HG02678 (cell line): Measurements from ENCODE around the gene RPS5.
"Not testable (repeated sequence)": the region's sequence is repeated elsewhere in the genome, so short reads cannot be mapped to it uniquely, and the experiment has no call there.

ENCODE experiments used
- ATAC-seq: cut with Tn5 transposase; IDR thresholded peaks from one replicate; pipeline ENCODE4 v1.9.1; 2021; ENCODE audit warnings: mild to moderate bottlenecking, moderate library complexity; ENCODE audit not compliant: unreplicated experiment

Gene RPS5

GRCh38 chr19:58386576-58387337 lies at the start of gene RPS5:
TSS of gene RPS5 (plus strand) at chr19:58387269. CDS start at chr19:58388138, 869 bp downstream.
- ATAC-seq, result peak; percentile 87

DNA sequence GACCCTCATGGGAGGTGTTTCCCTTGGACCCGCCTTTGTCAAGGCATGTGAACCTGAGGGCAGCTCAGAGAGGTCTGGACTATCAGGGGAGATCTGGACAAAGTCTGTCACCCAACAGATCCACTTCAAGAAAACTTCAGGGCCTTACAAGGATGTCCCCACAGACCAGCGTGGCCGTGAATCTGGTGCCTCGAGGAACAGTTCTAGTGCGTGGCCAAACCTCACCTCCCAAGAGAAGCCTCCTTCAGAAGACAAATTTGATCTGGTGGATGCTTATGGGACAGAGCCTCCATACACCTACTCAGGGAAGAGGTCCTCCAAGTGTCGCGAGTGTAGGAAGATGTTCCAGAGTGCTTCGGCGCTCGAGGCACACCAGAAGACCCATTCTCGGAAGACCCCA lies 48.7 kb upstream of the RPS5 start:
- ATAC-seq, result no peak

DNA sequence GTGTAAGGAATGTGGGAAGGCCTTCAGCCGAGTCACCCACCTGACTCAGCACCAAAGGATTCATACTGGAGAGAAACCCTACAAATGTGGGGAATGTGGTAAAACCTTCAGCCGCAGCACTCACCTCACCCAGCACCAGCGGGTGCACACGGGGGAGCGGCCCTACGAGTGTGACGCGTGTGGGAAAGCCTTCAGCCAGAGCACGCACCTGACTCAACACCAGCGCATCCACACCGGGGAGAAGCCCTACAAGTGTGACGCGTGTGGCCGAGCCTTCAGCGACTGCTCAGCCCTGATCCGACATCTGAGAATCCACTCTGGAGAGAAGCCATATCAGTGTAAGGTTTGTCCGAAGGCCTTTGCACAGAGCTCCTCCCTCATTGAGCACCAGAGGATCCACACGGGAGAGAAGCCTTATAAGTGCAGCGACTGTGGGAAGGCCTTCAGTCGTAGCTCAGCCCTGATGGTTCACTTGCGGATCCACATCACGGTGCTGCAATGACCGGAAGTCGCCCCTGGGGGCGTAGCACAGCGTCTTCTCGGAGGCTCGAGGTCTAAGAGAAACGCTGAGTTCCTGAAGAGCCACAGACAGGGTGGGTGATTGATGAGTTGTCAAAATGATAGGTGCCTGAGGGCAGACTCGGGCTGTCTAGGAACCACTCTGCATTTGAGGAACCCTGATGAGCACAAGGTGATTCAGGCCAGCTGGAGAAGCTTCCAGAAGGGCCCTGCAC lies 48.1 kb upstream of the RPS5 start:
- no peak for ATAC-seq

GRCh38 chr19:58345558-58345957 lies 41.5 kb upstream of the RPS5 start:
- ATAC-seq, result no peak

DNA sequence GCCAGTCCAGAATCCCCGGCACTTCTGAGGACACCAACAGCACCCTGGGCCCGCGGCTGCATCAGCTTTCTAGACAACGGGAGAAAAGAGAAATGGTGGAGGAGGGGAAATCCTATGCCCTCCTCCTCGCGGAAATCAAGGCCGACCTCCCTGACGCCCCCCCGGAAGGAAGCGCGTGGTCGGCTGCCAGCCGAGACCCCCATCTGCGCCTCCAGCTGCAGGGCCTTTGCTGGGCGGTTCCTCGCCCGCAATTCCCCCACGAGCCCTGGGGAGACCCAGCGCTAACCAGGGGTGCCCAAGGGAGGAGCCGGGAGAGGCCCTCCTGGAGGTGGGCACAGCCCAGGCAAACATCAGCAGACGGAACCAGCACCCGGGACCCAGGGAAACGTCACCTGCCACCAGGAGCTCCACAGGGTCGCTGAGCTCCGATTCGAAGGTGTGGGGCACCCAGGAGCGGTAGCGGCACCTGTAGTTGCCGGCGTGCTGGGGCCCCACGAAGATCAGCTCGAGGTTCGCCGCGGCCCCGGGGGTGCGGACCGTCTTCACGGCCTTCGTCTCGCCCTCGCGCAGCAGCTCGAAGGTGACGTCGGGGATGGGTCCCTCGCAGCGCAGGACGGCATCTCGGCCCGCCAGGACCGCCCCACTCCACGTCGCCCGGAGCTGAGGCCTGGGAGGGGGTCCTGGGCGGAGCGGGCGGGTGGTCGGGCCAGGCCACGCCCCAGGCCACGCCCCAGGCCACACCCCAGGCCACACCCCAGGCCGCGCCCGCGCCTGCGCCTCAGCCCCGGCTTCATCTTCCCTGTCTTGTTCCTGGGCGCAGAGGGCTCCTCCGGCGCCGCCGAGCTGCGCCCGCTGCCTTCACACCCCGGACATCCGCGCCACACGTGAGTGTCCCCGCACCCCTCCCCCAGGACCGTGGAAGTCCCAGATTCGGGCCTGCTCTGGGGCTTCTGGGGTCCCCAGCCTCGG lies 39.8 kb upstream of the RPS5 start:
- peak; percentile 93 for ATAC-seq

DNA sequence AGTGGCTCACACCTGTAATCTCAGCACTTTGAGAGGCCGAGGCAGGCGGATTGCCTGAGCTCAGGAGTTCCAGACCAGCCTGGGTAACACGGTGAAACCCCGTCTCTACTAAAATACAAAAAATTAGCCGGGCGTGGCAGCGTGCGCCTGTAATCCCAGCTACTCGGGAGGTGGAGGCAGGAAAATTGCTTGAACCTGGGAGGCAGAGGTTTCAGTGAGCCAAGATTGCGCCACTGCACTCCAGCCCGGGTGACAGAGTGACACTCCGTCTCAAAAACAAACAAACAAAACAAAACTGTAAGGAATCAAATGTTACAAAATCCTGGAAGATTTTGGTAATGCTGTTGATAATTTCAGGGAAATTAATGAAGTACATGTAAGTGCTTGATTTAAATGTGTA lies 39.0 kb upstream of the RPS5 start:
- ATAC-seq, result not testable (repeated sequence)

- no peak for ATAC-seq
These were observed 37.5 kb upstream of the RPS5 start for GRCh38 chr19:58349590-58349989.

DNA sequence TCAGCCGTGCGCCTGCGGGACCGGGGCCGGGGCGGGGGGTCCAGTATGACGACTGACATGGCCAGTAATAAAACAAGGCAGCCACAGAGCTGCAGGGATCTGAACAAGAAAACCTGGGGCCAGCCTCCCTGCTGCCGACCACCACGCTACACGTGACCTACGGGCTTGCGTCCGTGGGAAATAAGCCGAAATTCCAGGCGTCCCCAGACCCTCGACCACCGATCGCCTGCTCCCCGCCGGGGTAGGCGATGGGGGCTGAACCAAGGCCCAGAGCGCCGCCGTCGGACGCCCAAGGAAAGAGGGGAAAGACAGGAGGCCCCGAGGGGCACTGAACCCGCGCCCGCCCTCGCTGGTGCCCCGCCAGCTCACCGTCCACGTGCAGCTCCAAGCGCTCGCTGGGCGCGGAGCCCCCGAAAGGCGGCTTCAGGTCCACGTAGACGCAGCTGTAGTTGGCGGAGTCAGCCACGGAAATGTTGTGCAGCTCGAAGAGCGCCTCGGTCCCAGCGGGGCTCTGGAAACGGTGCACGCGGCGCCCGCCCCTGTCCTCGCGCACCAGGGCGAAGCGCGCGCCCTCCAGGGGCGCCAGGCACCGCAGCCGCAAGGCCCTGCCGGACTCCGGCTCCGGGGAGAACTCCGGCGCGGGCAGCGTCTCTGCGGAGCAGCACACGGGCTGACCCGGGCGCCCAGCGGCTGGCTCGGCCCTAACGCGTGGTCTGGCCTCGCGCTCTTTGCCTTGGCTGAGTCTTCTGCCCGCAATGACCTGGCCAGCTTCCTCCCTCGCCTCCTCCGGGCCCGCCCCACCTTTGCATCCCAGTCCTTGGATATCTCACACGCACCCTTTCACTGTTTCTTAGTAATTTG lies 36.8 kb upstream of the RPS5 start:
- no peak for ATAC-seq

DNA sequence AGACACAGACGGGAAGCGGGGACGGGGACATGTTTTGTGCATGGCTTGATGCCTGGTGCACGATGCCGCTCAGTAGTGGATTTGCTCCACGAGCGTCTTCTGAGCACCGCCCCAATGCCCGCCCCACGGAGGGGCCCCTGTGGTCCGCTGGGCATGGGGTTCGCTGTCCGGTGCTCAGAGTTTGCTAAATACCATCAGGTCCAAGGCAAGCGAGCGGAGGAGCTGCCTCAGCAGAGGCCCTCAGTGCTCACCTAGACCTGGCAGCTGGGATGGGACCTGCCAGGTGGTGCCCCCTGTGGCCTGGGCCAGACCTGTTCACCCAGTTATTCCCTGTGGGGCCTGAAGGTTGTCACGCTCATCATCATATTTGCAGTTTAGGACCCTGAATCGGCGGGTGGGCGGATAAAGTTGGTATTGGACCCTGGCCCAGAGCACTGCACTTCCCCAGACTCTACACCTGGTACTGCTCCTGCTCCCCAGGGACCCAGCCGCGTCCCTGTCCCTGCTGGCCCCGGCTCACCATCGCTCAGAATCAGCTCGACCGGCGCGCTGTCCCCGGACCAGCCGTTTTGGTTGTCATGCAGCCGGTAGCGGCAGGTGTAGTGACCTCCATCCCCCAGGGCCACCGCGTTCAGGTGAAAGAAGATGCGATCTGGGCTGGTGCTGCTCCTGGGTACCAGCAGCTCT lies 36.1 kb upstream of the RPS5 start:
- no peak for ATAC-seq

GRCh38 chr19:58351558-58351878 lies 35.6 kb upstream of the RPS5 start:
- ATAC-seq, result no peak

DNA sequence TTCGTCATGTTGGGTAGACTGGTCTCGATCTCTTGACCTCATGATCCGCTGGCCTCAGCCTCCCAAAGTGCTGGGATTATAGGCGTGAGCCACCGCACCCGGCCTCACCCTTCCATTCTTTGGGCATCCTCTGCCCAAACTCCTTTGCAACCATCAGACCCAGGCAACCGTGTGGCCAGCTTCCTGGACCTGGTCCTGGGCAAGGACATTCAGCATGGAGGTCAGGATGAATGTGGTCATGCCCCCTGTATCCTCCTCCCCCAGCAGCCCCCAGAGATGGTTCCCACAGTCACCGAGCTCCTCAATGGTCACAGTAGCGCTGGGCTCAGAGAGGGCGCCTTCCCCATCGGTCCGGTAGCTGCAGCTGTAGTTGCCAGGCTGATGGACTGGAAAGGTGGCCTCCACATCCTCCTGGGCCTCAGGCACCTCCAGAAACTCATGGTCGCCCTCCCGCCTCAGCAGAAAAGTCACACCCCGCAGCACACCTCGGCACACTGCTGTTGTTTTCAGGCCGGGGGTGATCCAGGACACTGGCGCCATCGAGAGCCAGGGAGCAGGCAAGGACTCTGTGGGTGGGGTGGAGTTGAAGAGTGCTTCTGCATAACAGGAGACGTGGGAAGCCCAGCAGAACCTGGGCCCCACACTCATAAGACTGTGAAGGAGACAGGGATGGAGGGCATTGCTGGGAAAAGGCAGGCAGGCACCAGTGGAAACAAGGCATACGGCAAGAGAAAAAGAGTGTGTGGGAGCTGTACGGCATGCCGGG lies 34.9 kb upstream of the RPS5 start:
- ATAC-seq, result no peak

DNA sequence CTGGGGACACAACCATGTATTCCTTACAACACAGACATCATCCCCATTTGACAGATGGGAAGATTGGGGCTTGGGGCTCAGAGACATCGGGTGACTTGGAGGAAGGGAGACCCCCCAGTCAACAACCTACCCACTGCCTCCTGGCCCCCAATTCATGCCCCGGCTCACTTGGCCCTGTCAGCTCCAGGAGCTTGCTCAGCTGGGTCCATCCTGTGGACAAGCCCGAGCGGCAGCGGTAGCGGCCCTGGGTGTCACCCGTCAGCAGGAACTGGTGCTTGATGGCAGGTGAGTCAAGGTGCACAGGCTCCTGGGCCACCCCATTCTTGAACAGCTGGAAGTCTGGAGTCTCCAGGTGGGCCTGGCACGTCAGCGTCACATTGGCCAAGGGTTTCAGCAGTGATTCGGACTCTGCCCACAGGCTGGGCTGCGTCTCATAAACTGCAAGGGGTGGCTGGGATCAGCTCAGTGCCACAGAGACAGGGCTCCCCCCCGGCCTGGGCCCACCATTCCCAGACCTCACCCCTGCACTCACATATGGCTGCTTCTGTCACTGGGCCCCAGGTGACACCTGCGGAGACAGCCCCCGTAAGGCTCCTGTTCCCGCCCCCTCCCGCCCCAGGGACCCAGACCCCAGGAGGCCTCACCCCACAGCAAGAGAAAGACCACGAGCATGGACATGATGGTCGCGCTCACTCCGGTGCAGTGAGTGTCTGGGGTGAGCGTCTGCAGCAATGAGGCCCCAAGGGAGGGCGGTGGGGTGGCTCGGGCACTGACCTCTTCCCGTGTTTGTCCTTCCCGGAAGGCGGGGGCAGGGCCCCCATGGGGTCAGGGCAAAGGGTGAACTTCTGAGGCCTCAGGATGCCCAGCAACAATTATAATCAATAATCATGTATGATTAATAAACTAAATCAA lies 34.1 kb upstream of the RPS5 start, which contains the start of gene A1BG:
Gene A1BG (minus strand): TSS at position 733 of the 912 bp plus-strand sequence. CDS start 55 bp downstream, at position 678.
- ATAC-seq, result no peak

DNA sequence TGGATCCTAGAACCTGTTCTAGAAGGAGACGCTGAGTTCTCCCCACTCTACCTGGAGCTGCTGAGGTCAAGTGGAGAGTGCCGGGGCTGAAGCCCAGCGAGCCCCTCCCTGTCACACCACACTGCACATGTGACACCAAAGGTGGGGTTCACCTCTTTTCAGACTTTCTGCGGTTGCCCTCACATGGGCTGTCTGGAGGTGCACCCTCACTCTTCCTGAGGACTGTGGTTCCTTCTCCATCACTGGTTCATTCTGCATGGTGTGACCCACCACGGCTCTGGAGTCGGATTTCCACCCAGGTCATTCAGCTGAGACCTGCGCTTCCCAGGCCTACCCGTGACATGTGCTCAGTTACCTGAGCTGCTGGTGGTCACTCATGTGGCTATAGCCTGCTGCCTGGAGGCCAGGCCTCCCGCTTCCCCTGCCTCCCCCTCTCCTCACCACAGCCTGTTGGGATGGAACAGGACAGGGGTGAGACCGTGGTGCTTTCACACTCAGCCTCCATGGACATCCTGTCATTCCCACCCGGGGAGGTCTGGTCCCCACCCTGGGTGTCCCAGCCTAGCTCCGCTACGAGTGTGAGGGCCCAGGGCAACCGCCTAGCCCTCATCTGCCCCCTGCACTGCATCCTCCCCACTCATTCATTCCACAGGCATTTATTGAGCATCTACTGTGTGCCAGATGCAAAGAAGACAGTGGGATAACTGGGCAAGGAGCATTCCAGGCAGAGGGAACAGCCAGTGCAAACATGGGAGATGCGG lies 33.2 kb upstream of the RPS5 start:
- no peak for ATAC-seq

DNA sequence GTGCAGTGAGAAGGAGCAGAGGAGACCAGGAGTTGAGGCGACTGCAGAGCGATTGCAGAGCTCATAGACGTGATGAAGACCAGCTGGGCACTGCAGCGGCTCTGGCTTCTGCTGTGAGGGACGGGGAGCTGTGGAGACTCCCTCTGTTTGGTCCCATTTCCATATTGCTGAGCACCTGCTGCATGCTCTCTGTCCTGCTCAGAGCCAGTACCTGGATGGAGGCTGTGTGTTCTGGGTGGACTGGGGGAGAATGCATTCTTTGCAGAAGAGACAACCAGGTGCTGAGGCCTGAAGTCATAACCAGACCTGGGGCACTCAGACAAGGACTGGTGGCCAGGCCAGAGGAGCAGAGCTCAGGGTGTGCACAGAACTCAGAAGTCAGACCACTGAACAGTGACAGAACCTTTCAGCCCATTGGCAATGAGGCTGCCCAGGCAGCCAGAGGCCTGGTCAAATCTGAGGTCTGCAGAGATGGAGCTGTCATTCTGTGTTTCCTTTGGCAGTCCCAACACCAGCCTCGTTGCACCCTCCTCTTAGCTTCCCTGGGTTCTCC lies 32.5 kb upstream of the RPS5 start:
- ATAC-seq, result no peak

DNA sequence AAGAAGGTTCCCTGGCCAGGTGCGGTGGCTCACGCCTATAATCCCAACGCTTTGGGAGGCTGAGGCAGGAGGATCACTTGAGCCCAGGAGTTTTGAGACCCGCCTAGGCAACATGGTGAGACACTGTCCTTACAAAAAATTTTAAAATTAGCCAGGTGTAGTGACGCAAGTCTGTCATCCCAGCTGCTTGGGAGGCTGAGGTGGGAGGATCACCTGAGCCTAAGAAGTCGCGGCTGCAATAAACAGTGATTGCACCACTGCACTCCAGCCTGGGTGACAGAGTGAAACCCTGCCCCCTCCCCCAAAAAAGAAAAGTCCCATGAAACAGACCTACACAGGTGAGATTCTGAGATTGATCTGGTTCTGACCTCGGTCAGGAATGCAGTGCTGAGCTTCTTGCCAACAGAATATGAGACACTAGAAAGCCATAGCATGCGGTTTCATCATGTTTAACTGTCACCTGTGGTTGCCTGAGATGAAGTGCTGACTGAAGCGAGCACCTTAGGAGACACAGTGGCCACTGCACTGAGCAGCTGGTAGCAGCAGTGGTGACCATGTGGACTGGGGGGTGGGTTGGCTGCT lies 31.8 kb upstream of the RPS5 start:
- no peak for ATAC-seq

GRCh38 chr19:58355908-58356765 lies 30.9 kb upstream of the RPS5 start:
- ATAC-seq, result no peak
